NCI-H1694 treated with DMSO at 0.1 percent for 48 hours (cell line): ENCODE results near the gene SPATA31E1.
"Not testable (repeated sequence)": the region's sequence is repeated elsewhere in the genome, so short reads cannot be mapped to it uniquely, and the experiment has no call there.

Experiments
- DNase-seq: peaks from one replicate; lab custom pipeline; 2025; lab: John Stamatoyannopoulos, UW

Gene SPATA31E1

DNA sequence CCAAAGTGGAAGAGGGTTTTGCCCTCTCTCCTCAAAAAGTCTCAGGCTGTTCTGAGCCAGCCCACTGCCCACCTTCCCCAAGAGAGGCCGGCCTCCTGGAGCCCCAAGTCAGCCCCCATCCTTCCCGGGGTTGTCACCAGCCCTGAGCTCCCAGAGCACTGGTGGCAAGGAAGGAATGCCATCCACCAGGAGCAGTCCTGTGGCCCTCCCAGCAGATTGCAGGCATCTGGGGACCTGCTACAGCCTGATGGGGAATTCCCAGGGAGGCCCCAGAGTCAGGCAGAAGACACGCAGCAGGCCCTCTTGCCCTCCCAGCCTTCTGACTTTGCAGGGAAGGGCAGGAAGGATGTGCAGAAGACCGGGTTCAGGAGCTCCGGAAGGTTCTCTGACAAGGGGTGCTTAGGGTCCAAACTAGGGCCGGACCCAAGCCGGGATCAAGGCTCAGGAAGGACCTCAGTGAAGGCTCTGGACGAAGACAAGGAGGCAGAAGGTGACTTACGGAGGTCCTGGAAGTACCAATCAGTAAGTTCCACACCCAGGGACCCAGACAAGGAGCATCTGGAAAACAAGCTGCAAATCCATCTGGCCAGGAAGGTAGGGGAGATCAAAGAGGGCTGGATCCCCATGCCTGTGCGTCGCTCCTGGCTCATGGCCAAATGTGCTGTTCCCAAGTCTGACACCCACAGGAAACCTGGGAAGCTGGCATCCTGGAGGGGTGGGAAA lies 3.7 kb downstream of the SPATA31E1 start:
- DNase-seq = no peak

DNA sequence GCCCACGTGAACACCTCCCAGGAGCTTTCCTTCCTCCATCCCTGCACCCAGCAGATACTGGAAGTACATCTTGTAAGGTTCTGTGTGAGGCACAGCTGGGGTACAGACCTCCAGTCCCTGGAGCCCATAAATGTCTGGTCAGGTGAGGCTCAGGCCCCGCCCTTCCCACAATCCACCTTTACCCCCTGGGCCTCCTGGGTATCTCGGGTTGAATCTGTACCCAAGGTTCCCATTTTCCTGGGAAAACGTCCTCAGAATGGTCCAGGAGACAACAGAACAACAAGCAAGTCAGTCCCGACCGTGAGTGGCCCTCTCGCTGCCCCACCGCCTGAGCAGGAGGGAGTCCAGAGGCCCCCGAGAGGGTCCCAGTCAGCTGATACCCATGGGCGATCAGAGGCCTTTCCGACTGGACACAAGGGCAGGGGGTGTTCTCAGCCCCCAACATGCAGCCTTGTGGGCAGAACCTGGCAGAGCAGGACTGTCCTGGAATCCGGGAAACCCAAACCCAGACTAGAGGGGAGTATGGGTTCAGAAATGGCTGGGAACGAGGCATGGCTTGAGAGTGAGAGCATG lies 4.3 kb downstream of the SPATA31E1 start:
- DNase-seq = no peak

- no peak for DNase-seq
Measured at GRCh38 chr9:87887661-87888480, 5.2 kb downstream of the SPATA31E1 start.

- no peak for DNase-seq
Measured at GRCh38 chr9:87888501-87888900, 5.8 kb downstream of the SPATA31E1 start.

DNA sequence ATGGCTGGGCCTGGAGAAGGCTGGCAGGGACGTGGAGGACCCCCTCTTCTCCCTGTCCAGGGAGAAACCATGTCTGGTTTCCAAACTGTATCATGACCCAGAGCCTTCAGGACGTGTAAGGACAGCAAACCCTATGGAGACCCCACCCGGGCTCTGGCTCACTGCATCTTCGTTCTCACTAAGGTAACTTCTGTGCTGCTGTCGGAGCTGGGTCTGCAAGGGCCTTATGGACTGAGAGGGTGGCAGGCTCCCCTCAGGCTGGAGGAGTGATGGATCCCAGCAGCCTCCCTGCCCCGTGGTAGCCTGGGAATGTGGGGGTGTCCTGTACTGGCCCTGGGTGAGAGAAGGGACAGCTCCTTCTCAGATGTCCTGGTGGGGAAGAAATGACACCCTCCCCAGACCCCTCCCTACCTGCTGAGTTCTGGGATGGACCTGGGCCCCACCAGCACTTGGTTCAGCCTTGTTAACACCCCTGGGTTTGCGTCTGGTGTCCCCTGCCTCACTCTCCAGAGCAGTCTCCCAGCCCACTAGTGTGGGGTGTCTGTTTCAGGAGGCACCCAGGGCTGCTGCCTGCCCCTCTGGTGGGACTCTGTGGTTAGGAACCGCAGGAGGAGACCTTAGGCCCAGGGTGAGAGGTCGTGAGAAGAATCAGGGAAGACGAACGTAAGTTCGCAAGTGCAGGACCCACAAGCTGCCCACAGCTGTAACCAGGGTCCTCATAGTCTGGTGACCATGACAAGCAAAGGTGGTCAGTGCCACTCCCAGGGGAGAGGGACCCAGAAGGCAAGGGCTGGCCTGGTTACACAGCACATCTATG lies 6.6 kb downstream of the SPATA31E1 start:
- no peak for DNase-seq

GRCh38 chr9:87889882-87890252 lies 7.2 kb downstream of the SPATA31E1 start:
- no peak for DNase-seq

DNA sequence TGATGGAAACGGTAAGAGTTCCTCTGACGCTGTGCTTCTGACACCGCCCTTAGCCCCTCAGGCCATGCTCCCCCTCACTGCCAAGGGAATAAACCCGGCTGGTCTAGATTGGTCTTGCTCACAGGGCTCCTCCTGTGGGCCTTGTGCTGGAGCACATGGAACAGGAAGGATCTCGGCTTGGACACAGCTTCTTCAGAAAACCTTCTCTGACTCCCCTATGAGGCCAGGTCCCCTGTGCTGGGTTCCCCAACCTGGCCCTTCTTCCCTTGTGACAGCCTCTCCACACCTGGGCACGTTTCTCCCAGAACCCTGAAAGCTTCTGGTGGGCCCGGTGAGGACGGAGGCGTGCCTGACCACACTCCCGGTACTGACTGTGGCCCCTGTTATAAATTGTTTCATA lies 8.2 kb downstream of the SPATA31E1 start:
- DNase-seq = no peak

GRCh38 chr9:87891754-87892153 lies 9.1 kb downstream of the SPATA31E1 start:
- DNase-seq = no peak

DNA sequence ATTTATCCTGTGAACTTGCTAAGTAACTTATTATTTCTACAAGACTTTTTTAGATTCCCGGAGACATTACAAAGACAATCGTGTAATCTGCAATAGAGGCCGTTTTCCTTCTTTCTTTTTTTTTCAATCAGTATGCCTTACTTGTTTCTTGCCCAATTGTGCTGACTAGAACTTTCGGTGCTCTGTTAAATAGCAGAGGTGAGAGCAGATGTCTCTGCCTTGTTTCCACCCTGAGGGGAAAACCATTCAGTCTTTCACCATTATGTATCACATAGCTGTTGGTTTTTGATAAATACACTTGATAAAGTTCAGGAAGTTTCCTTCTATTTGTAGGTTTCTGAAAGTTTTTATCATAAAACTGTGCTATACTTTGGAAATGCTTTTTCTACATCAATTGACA lies 10.3 kb downstream of the SPATA31E1 start:
- no peak for DNase-seq

DNA sequence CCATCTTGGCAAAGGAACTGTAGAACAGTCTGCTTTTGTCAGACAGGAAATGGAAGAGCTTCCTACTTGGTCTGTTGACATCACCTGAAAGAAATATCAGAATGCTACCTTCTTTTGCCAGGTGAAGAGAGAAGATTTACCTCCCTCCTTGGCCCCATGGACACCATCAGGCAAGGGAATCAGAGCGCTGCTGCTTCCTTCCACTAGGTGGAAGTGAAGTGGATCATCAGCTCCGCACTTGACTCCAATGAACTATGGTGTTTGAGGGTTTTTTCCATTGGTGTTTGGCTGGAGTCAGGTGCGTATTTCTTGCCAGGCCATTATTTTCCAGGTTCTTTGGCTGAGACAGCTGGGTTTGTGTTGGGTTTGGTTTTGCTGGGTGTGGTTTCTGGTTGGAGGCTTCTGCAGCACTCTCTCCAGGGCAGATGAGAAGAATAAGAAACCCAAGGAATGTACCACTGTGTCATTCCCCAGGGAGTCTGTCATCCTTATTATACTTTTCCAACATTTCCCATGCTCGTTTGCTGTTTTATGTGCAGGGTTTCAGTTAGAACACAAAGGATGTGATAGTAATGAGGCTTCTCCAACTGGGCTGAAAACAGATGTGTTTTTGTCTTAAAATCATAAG lies 12.4 kb downstream of the SPATA31E1 start:
- no peak for DNase-seq

- DNase-seq = no peak
Measured at GRCh38 chr9:87896891-87897290, 14.2 kb downstream of the SPATA31E1 start.

GRCh38 chr9:87898151-87898550 lies 15.5 kb downstream of the SPATA31E1 start:
- no peak for DNase-seq

DNA sequence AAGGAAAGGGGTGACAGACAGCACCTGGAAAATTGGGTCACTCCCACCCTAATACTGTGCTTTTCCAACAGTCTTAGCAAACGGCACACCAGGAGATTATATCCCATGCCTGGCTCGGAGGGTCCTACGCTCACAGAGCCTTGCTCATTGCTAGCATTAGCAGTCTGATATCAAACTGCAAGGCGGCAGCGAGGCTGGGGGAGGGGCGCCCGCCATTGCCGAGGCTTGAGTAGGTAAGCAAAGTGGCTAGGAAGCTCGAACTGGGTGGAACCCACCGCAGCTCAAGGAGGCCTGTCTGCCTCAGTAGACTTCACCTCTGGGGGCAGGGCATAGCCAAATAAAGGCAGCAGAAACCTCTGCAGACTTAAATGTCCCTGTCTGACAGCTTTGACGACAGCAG lies 19.7 kb downstream of the SPATA31E1 start:
- not testable (repeated sequence) for DNase-seq

DNA sequence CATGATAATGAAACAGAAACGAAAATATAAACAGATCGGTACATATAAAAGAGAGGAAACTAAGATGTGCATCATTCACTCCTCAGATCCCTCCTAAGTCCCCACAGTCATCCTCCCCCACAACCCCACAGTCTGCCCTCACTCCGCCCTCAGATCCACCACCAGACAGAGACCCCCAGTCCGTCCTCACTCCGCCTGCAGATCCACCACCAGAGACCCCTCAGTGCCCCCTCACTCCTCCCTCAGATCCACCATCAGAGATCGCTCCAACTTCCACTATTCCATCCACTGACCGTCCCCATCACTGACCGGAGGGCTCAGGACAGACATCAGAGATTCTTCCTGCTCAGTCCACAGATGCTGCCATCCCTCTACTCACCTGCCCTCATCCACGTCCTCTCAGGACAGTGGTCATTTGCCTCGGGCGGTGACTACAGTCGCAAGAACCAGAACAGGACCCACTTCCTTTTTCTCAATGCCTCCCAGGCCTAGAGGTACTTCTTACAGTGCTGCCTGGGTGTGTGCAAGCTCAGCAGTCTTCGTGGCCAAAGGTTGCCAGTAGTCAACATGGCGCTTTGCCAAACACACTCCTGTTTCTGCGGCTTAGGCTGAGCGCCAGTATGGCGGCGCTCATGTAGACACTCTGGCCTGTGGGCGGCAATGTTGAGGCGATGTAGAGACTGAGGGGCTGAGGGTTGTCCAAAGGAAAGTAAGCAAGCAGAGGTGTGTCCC lies 26.8 kb downstream of the SPATA31E1 start:
- DNase-seq = no peak

DNA sequence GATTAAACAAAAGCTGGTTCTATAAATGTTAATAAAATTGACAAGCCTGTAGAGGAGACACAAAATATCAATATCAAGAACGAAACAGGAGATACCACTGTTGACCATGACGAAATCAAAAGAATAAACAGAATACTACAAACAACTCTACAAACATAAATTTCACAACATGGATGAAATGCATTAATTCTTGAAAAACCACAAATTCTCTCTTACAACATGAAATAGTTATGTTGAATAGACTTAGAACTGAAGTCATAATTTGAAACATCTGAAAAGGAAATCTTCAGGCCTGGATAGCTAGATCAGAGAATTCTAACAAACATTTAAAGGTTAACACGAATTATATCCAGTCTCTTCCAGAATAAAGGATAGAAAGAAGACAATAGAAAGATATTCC lies 28.1 kb downstream of the SPATA31E1 start:
- no peak for DNase-seq

GRCh38 chr9:87917662-87918061 lies 35.0 kb downstream of the SPATA31E1 start, which contains the start of gene SPATA31C1:
SPATA31C1 (plus strand) TSS chr9:87917962.
- DNase-seq = not testable (repeated sequence)

DNA sequence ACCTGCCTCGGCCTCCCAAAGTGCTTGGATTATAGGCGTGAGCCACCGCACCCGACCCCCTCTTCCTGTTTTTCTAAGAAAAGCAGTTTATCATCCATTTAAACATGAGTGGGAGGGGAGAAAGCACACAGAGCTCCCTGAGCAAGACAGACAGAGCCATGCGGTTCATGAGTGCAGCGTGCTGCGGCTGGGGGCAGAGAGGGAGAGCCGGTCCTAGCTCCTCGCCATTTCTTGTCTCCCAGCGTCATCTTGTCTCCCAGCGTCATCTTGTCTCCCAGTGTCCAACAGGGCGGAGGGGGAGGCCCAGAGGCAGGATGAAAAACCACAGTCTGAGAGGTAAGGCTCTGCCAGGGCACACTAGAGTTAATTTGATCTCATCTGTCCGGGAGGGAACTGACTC lies 36.3 kb downstream of the SPATA31E1 start:
- not testable (repeated sequence) for DNase-seq

GRCh38 chr9:87921561-87921960 lies 38.9 kb downstream of the SPATA31E1 start:
- DNase-seq = not testable (repeated sequence)

GRCh38 chr9:87923012-87923411 lies 40.3 kb downstream of the SPATA31E1 start:
- not testable (repeated sequence) for DNase-seq

DNA sequence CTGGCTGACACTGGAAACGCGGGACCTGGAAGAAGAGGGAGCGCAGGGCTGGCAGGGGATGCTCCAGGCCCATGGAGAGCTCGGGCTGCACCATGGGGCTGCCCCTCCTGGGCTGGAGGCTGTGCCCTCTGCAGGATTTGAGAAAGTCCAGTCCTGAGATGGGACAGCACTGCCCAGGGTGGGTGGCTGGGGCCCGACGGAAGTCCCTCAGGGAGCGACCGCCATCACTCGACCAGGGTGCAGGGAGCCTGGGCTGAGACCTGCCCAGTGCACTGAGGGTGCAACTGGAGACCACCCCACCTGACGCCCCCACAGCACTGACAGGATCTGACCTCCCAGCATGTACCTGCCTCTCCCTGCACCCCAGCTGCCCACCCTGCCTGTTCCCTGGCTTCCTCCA lies 42.2 kb downstream of the SPATA31E1 start:
- DNase-seq = not testable (repeated sequence)

GRCh38 chr9:87929152-87929551 lies 46.5 kb downstream of the SPATA31E1 start:
- not testable (repeated sequence) for DNase-seq
